Activated T-cell treated with anti-CD3 and anti-CD28 coated beads, Interleukin-2, amount 50 U/mL, for 24 hours (primary cell): ENCODE measurements around the gene CAPN8.
"Not testable (repeated sequence)": the region's sequence is repeated elsewhere in the genome, so short reads cannot be mapped to it uniquely, and the experiment has no call there.

Source experiments
- DNase-seq: peaks from one replicate; pipeline ENCODE4 v3.0.0-alpha.2; 2020
- H3K27ac Mint-ChIP-seq: 2 replicates; pipeline ENCODE4 v1.8.0; 2020; ENCODE audit warnings: mild to moderate bottlenecking, mixed read lengths
- H3K27me3 Mint-ChIP-seq: 2 replicates; pipeline ENCODE4 v1.8.0; 2020; ENCODE audit warnings: mixed read lengths
- H3K36me3 Mint-ChIP-seq: 2 replicates; pipeline ENCODE4 v1.8.0; 2020; ENCODE audit warnings: low read depth, mixed read lengths
- H3K4me1 Mint-ChIP-seq: 2 replicates; pipeline ENCODE4 v1.8.0; 2020; ENCODE audit warnings: low read depth, mixed read lengths
- H3K4me3 Mint-ChIP-seq: 2 replicates; pipeline ENCODE4 v1.8.0; 2020; ENCODE audit warnings: mild to moderate bottlenecking, moderate library complexity, mixed read lengths
- H3K9me3 Mint-ChIP-seq: 2 replicates; pipeline ENCODE4 v1.8.0; 2020; ENCODE audit warnings: mixed read lengths

CAPN8 gene

GRCh38 chr1:223520200-223520599, 145.3 kb downstream of the CAPN8 start:
- no peaks in the 10 kb centered on the region for H3K36me3 Mint-ChIP-seq
- no peak for DNase-seq
- H3K9me3 Mint-ChIP-seq, result peaks cover 11% of the 10 kb centered on the region
- peaks cover 2% of the 10 kb centered on the region for H3K27me3 Mint-ChIP-seq
- H3K4me3 Mint-ChIP-seq, result no peak overlapping the region
- H3K27ac Mint-ChIP-seq, result no peak overlapping the region
- H3K4me1 Mint-ChIP-seq, result peaks cover 15% of the 10 kb centered on the region

- no peak for DNase-seq
- peaks cover 2% of the 10 kb centered on the region for H3K27me3 Mint-ChIP-seq
- H3K4me1 Mint-ChIP-seq, result peaks cover 26% of the 10 kb centered on the region
- H3K9me3 Mint-ChIP-seq, result peaks cover 11% of the 10 kb centered on the region
- H3K36me3 Mint-ChIP-seq, result no peaks in the 10 kb centered on the region
- H3K4me3 Mint-ChIP-seq, result no peak overlapping the region
- no peak overlapping the region for H3K27ac Mint-ChIP-seq
These were observed 146.4 kb downstream of the CAPN8 start for GRCh38 chr1:223519116-223519515.

- H3K27ac Mint-ChIP-seq, H3K27me3 Mint-ChIP-seq, DNase-seq, H3K36me3 Mint-ChIP-seq, H3K4me3 Mint-ChIP-seq: not testable (repeated sequence)
- H3K4me1 Mint-ChIP-seq, result peaks cover 26% of the 10 kb centered on the region
- H3K9me3 Mint-ChIP-seq, result peaks cover 11% of the 10 kb centered on the region
These were observed 146.9 kb downstream of the CAPN8 start for GRCh38 chr1:223518553-223518952.

- Mint-ChIP-seq H3K4me1 (peaks cover 26% of the 10 kb centered on the region), H3K27ac (no peak overlapping the region)
These were observed 149.6 kb downstream of the CAPN8 start for GRCh38 chr1:223515926-223516325.

GRCh38 chr1:223515421-223515820, 150.1 kb downstream of the CAPN8 start:
- Mint-ChIP-seq H3K4me3 (no peak overlapping the region), H3K27ac (peak overlapping the region; percentile 53), H3K27me3 (no peaks in the 10 kb centered on the region), H3K36me3 (no peaks in the 10 kb centered on the region), H3K4me1 (peaks cover 26% of the 10 kb centered on the region), H3K9me3 (peaks cover 11% of the 10 kb centered on the region)
- no peak for DNase-seq

More at GRCh38 chr1:223515926-223516325, 149.6 kb downstream of the CAPN8 start:
- no peak overlapping the region for H3K4me3 Mint-ChIP-seq
- no peak for DNase-seq
- no peaks in the 10 kb centered on the region for H3K36me3 Mint-ChIP-seq
- no peaks in the 10 kb centered on the region for H3K27me3 Mint-ChIP-seq
- H3K9me3 Mint-ChIP-seq, result peaks cover 11% of the 10 kb centered on the region

GRCh38 chr1:223514644-223515043, 150.9 kb downstream of the CAPN8 start:
- no peak for DNase-seq
- H3K36me3 Mint-ChIP-seq, result no peaks in the 10 kb centered on the region
- H3K4me1 Mint-ChIP-seq, result peaks cover 26% of the 10 kb centered on the region
- peak overlapping the region; percentile 53 for H3K27ac Mint-ChIP-seq
- H3K27me3 Mint-ChIP-seq, result no peaks in the 10 kb centered on the region
- no peak overlapping the region for H3K4me3 Mint-ChIP-seq
- peaks cover 12% of the 10 kb centered on the region for H3K9me3 Mint-ChIP-seq

GRCh38 chr1:223513309-223513708, 152.2 kb downstream of the CAPN8 start:
- no peak overlapping the region for H3K4me3 Mint-ChIP-seq
- H3K27ac Mint-ChIP-seq, result no peak overlapping the region
- no peaks in the 10 kb centered on the region for H3K27me3 Mint-ChIP-seq
- H3K4me1 Mint-ChIP-seq, result peaks cover 26% of the 10 kb centered on the region
- DNase-seq, result no peak
- peaks cover 3% of the 10 kb centered on the region for H3K9me3 Mint-ChIP-seq
- no peaks in the 10 kb centered on the region for H3K36me3 Mint-ChIP-seq

- Mint-ChIP-seq H3K27ac (no peak overlapping the region), H3K9me3 (peaks cover 3% of the 10 kb centered on the region), H3K4me1 (peaks cover 26% of the 10 kb centered on the region), H3K4me3 (no peak overlapping the region), H3K36me3 (no peaks in the 10 kb centered on the region), H3K27me3 (no peaks in the 10 kb centered on the region)
- DNase-seq, result no peak
These were observed 153.4 kb downstream of the CAPN8 start for GRCh38 chr1:223512057-223512456.

- no peaks in the 10 kb centered on the region for H3K4me1 Mint-ChIP-seq
- no peak for DNase-seq
- peaks cover 3% of the 10 kb centered on the region for H3K9me3 Mint-ChIP-seq
- no peak overlapping the region for H3K27ac Mint-ChIP-seq
- no peaks in the 10 kb centered on the region for H3K27me3 Mint-ChIP-seq
- no peak overlapping the region for H3K4me3 Mint-ChIP-seq
- H3K36me3 Mint-ChIP-seq, result no peaks in the 10 kb centered on the region
These were observed 156.7 kb downstream of the CAPN8 start for GRCh38 chr1:223508796-223509195.

GRCh38 chr1:223504741-223505140, 160.8 kb downstream of the CAPN8 start:
- H3K36me3 Mint-ChIP-seq, result no peaks in the 10 kb centered on the region
- no peak overlapping the region for H3K4me3 Mint-ChIP-seq
- H3K4me1 Mint-ChIP-seq, result peaks cover 1% of the 10 kb centered on the region
- H3K9me3 Mint-ChIP-seq, result no peaks in the 10 kb centered on the region
- H3K27me3 Mint-ChIP-seq, result no peaks in the 10 kb centered on the region
- DNase-seq, result no peak
- no peak overlapping the region for H3K27ac Mint-ChIP-seq

- no peak for DNase-seq
- H3K9me3 Mint-ChIP-seq, result no peaks in the 10 kb centered on the region
- no peaks in the 10 kb centered on the region for H3K27me3 Mint-ChIP-seq
- no peak overlapping the region for H3K27ac Mint-ChIP-seq
- no peak overlapping the region for H3K4me3 Mint-ChIP-seq
- H3K4me1 Mint-ChIP-seq, result peaks cover 3% of the 10 kb centered on the region
- H3K36me3 Mint-ChIP-seq, result no peaks in the 10 kb centered on the region
These were observed 162.2 kb downstream of the CAPN8 start for GRCh38 chr1:223503348-223503747.

GRCh38 chr1:223500560-223501425, 164.7 kb downstream of the CAPN8 start:
- Mint-ChIP-seq H3K27me3 (no peaks in the 10 kb centered on the region), H3K27ac (peak overlapping the region; percentile 57), H3K36me3 (no peaks in the 10 kb centered on the region), H3K4me1 (peaks cover 3% of the 10 kb centered on the region), H3K9me3 (no peaks in the 10 kb centered on the region), H3K4me3 (no peak overlapping the region)
- DNase-seq, result no peak

GRCh38 chr1:223496883-223497282, 168.6 kb downstream of the CAPN8 start:
- Mint-ChIP-seq H3K4me3 (no peak overlapping the region), H3K9me3 (no peaks in the 10 kb centered on the region), H3K27ac (no peak overlapping the region), H3K27me3 (no peaks in the 10 kb centered on the region), H3K4me1 (peaks cover 3% of the 10 kb centered on the region), H3K36me3 (no peaks in the 10 kb centered on the region)
- DNase-seq, result no peak

GRCh38 chr1:223494926-223495645, 170.4 kb downstream of the CAPN8 start:
- Mint-ChIP-seq H3K4me3 (no peak overlapping the region), H3K27ac (no peak overlapping the region), H3K9me3 (no peaks in the 10 kb centered on the region)

GRCh38 chr1:223492044-223492443, 173.5 kb downstream of the CAPN8 start:
- no peaks in the 10 kb centered on the region for H3K36me3 Mint-ChIP-seq

More at GRCh38 chr1:223494926-223495645, 170.4 kb downstream of the CAPN8 start:
- no peaks in the 10 kb centered on the region for H3K36me3 Mint-ChIP-seq
- H3K27me3 Mint-ChIP-seq, result no peaks in the 10 kb centered on the region
- peaks cover 3% of the 10 kb centered on the region for H3K4me1 Mint-ChIP-seq
- DNase-seq, result no peak

More at GRCh38 chr1:223492044-223492443, 173.5 kb downstream of the CAPN8 start:
- Mint-ChIP-seq H3K9me3 (no peaks in the 10 kb centered on the region), H3K27me3 (no peaks in the 10 kb centered on the region), H3K4me3 (no peak overlapping the region), H3K4me1 (no peaks in the 10 kb centered on the region), H3K27ac (no peak overlapping the region)
- no peak for DNase-seq
